H1 (cell line): ENCODE results near the gene GAN. TPM values are rescaled to one million over a fixed set of nuclear protein-coding genes. Genes with fewer than 3 reads are reported as not detected.

Source experiments
- ATF2 ChIP-seq: IDR thresholded peaks from 2 replicates; pipeline ENCODE4 v1.6.1; 2012; ENCODE audit warnings: low read length, inconsistent platforms
- ATF3 ChIP-seq: IDR thresholded peaks from 2 replicates; pipeline ENCODE4 v1.6.1; 2011; ENCODE audit warnings: low read depth, mild to moderate bottlenecking, low read length; ENCODE audit not compliant: insufficient read depth
- CREB1 ChIP-seq: IDR thresholded peaks from 2 replicates; pipeline ENCODE4 v1.6.1; 2012; ENCODE audit warnings: inconsistent platforms
- RAD21 ChIP-seq, 2 experiments: IDR thresholded peaks in 1 of 2; conservative IDR thresholded peaks in 1 of 2; 2 replicates each; pipeline ENCODE4 v1.6.1; 2011; ENCODE audit warnings: low read depth in 2 of 2, low read length in 2 of 2, improper control_type of control experiment in 1 of 2, inconsistent platforms in 1 of 2, mild to moderate bottlenecking in 1 of 2, moderate library complexity in 1 of 2
- polyA plus RNA-seq, 7 experiments: library from polyadenylated mRNA; depleted of rRNA in 3 of 7; stranded (reverse) in 5 of 7; unstranded in 2 of 7; fragments of >200 nt in 5 of 7; fragments of 200-250 nt in 2 of 7; gene quantifications; 1 replicate in 5 of 7; 2 replicates in 1 of 7; 4 replicates in 1 of 7; pipeline versions ENCODE4 v1.2.1 to v1.2.3, GENCODE V29; 2011 to 2013; ENCODE audit warnings: missing spikeins in 2 of 7, mixed read lengths in 2 of 7
- total RNA-seq: library from RNA; stranded (reverse); fragmentation: NEBNext Ultra II Directional; extraction: Animal tissue kit (Norgen Biotek cat#: 25700); gene quantifications from 2 replicates; pipeline ENCODE4 v1.2.1, GENCODE V29; 2021

The GAN gene
- total and polyA plus RNA-seq, 2 of the 8 experiments (the other 6 are each of a cell fraction or from before 2014, with no cell fraction given), result 4.5 to 23.9 TPM

GRCh38 chr16:81266680-81267095, 48.1 kb upstream of the GAN start (continued):
- TF ChIP-seq CREB1 (no peak), RAD21 (IDR thresholded peaks at IDR 0.05 in 1 of 2, conservative IDR thresholded peaks at IDR 0.05 in 1 of 2; ENCODE audit: low read depth in 2 of 2, low read length in 2 of 2) (no peak), ATF3 (no peak), ATF2 (no peak)
